Ramos (cell line): ENCODE results near the gene ZNF236.
"Not testable (repeated sequence)": the region's sequence is repeated elsewhere in the genome, so short reads cannot be mapped to it uniquely, and the experiment has no call there.

Source experiments
- in situ Hi-C: fragments of 300-500 bp; cut with MboI; formaldehyde crosslinking; loops from one replicate; pipeline ENCODE4 v1.14.3; 2022; ENCODE audit warnings: low sequenced_read_pairs; ENCODE audit not compliant: unreplicated experiment

ZNF236 gene

DNA sequence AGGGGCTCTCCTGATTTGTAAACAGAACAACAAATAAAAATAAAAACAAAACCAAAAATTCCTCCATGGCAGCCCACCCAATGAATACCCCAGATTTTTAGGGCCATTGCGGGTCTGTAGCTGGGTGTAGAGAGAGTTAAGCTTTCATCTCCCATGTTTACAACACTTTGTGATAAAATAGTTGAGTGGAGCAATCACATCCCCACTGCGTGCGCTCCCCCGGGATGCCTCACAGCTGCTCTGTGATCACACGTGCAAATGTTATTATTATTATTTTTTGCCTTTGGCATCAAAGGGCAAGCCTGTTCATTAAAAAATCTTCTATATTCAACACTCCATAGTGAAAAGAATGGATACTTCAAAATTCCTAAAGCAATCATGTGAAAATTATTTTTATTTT lies 192.2 kb downstream of the ZNF236 start:
- in situ Hi-C loops = no loop called here

- in situ Hi-C loops = no loop called here
These were observed 192.8 kb downstream of the ZNF236 start for GRCh38 chr18:77015169-77015568.

GRCh38 chr18:77015771-77016710 lies 193.7 kb downstream of the ZNF236 start:
- in situ Hi-C loops = no loop called here

GRCh38 chr18:77016936-77017335 lies 194.6 kb downstream of the ZNF236 start:
- in situ Hi-C loops = no loop called here

GRCh38 chr18:77017355-77017754 lies 195.0 kb downstream of the ZNF236 start:
- in situ Hi-C loops = no loop called here

DNA sequence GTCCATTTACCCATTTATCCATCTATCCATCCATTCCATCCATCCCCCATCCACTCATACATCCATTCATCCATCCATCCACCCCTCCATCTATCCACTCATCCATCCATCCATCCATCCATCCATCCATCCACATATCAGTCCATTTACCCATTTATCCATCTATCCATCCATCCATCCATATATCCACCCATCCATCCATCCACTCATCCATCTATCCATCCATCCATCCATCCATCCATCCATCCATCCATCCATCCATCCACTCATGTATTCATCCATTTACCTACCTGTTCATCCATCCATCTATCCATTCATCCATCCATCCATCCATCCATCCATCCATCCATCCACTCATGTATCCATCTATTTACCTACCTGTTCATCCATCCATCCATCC lies 196.3 kb downstream of the ZNF236 start:
- in situ Hi-C loops = not testable (repeated sequence)

DNA sequence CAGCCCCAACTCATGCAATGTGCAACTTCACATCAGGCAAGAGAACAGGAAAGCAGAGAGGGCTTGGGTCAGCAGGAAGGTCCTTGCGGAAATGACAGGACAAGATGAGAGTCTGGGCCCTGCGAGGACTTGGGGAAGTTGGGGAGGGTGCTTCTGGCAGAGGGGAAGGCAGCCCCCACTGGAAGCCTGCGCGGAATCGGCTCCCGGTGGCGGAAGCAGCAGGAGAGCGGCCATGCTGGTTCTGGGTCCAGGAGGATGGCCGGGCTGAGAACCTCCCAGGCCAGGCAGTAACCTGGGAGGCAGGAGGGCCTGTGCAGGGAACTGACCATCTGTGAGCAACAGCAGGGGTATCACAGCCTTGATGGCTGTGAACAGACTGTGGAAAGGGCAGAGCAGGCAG lies 197.3 kb downstream of the ZNF236 start:
- in situ Hi-C loops = no loop called here
